Keratinocyte (primary cell): ENCODE results near the gene RCAN2. TPM values are rescaled to one million over a fixed set of nuclear protein-coding genes. Genes with fewer than 3 reads are reported as not detected.

Experiments
- DNase-seq: peaks from one replicate; pipeline ENCODE4 v3.0.0-alpha.2; 2011; ENCODE audit warnings: low read depth, missing footprints, low spot score
- FAIRE-seq: peaks from 2 replicates; lab custom pipeline; 2011; peaks lifted over from hg19 to GRCh38; lab: Jason Lieb, UNC
- H2AFZ ChIP-seq: 2 replicates; pipeline ENCODE4 v1.6.0; 2012; ENCODE audit warnings: low read length, control low read depth, inconsistent platforms; ENCODE audit not compliant: control insufficient read depth
- H3K27ac ChIP-seq: 2 replicates; pipeline ENCODE4 v1.5.1; 2011; ENCODE audit warnings: low read length; ENCODE audit not compliant: control insufficient read depth, insufficient read depth
- H3K27me3 ChIP-seq: 3 replicates; pipeline ENCODE4 v1.6.0; 2011; ENCODE audit warnings: low read length; ENCODE audit not compliant: control insufficient read depth, insufficient read depth; ENCODE audit errors: extremely low read depth
- H3K36me3 ChIP-seq, 2 experiments: 2 replicates in 1 of 2; 3 replicates in 1 of 2; pipeline ENCODE4 v1.5.1; 2011; ENCODE audit warnings: low read length in 2 of 2, mild to moderate bottlenecking in 1 of 2; ENCODE audit not compliant: control insufficient read depth in 2 of 2, insufficient read depth in 2 of 2; ENCODE audit errors: extremely low read depth in 1 of 2
- H3K4me1 ChIP-seq: 3 replicates; pipeline ENCODE4 v1.5.1; 2011; ENCODE audit warnings: low read length; ENCODE audit not compliant: control insufficient read depth, insufficient read depth; ENCODE audit errors: extremely low read depth
- H3K4me2 ChIP-seq: 3 replicates; pipeline ENCODE4 v1.6.0; 2011; ENCODE audit warnings: low read depth, low read length; ENCODE audit not compliant: control insufficient read depth, insufficient read depth; ENCODE audit errors: extremely low read depth
- H3K4me3 ChIP-seq, 3 experiments: fragments of 200-600 bp in 1 of 3; sonication (generic) in 1 of 3; 2 replicates in 2 of 3; 3 replicates in 1 of 3; pipeline ENCODE4 v1.5.1; 2011 to 2016; ENCODE audit warnings: low read length in 3 of 3, mild to moderate bottlenecking in 3 of 3, control low read depth in 2 of 3, inconsistent platforms in 1 of 3, low read depth in 1 of 3, mixed read lengths in 1 of 3, mixed run types in 1 of 3, moderate library complexity in 1 of 3; ENCODE audit not compliant: control insufficient read depth in 2 of 3, insufficient read depth in 2 of 3; ENCODE audit errors: extremely low read depth in 1 of 3
- H3K79me2 ChIP-seq: 2 replicates; pipeline ENCODE4 v1.6.0; 2012; ENCODE audit warnings: low read length; ENCODE audit not compliant: control insufficient read depth, insufficient read depth
- H3K9ac ChIP-seq: 3 replicates; pipeline ENCODE4 v1.6.0; 2011; ENCODE audit warnings: low read length; ENCODE audit not compliant: control insufficient read depth, insufficient read depth; ENCODE audit errors: extremely low read depth
- H3K9me1 ChIP-seq: 3 replicates; pipeline ENCODE4 v1.6.0; 2011; ENCODE audit warnings: low read length; ENCODE audit not compliant: control insufficient read depth, insufficient read depth; ENCODE audit errors: extremely low read depth
- H3K9me3 ChIP-seq: 2 replicates; pipeline ENCODE4 v1.5.1; 2012; ENCODE audit warnings: low read depth, low read length; ENCODE audit not compliant: control insufficient read depth
- H4K20me1 ChIP-seq: 3 replicates; pipeline ENCODE4 v1.6.0; 2011; ENCODE audit warnings: low read length; ENCODE audit not compliant: control insufficient read depth, insufficient read depth; ENCODE audit errors: extremely low read depth
- CTCF ChIP-seq, 3 experiments: IDR thresholded peaks in 1 of 3; conservative IDR thresholded peaks in 1 of 3; optimal IDR thresholded peaks in 1 of 3; 2 replicates in 2 of 3; 3 replicates in 1 of 3; pipeline versions ENCODE3 to v1.5.1; 2011; ENCODE audit warnings: low read length in 3 of 3, mild to moderate bottlenecking in 3 of 3, moderate library complexity in 2 of 3, control low read depth in 1 of 3, inconsistent platforms in 1 of 3; ENCODE audit not compliant: insufficient read depth in 2 of 3; ENCODE audit errors: extremely low read depth in 1 of 3
- EZH2 ChIP-seq: IDR thresholded peaks from one replicate; pipeline ENCODE4 v1.6.1; 2012; ENCODE audit warnings: inconsistent platforms, mild to moderate bottlenecking, low read length, moderate library complexity
- dilution Hi-C: fragments of 300-500 bp; cut with MboI; formaldehyde crosslinking; loops from one replicate; pipeline ENCODE4 v1.7.0; 2020; ENCODE audit warnings: low sequenced_read_pairs; ENCODE audit not compliant: extremely low pct_ligation_motif_present
- polyA plus RNA-seq, 5 experiments: library from polyadenylated mRNA; depleted of rRNA in 3 of 5; stranded (reverse) in 3 of 5; stranded (forward) in 1 of 5; unstranded in 1 of 5; fragments of >200 nt; gene quantifications; 1 replicate in 1 of 5; 2 replicates in 3 of 5; 3 replicates in 1 of 5; pipeline versions ENCODE4 v1.2.1 to v1.2.3, GENCODE V29; 2011 to 2012; ENCODE audit warnings: missing spikeins in 2 of 5, low read depth in 1 of 5, low replicate concordance in 1 of 5

Gene RCAN2
- polyA plus RNA-seq, 1 donor (not counting 4 experiments of a cell fraction or from before 2014, with no cell fraction given): not detected

- Histone ChIP-seq H3K4me3 (no peak overlapping the region), H2AFZ (no peak overlapping the region), H3K9me3 (no peaks in the 10 kb centered on the region), H3K9me1 (no peaks in the 10 kb centered on the region), H3K4me1 (no peaks in the 10 kb centered on the region), H3K27me3 (no peaks in the 10 kb centered on the region), H4K20me1 (no peaks in the 10 kb centered on the region), H3K9ac (no peak overlapping the region), H3K36me3 (no peaks in the 10 kb centered on the region), H3K79me2 (no peaks in the 10 kb centered on the region), H3K4me2 (no peak overlapping the region), H3K27ac (no peak overlapping the region)
- TF ChIP-seq CTCF (optimal IDR thresholded peaks at IDR 0.05 in 1 of 3, IDR thresholded peaks at IDR 0.05 in 1 of 3, conservative IDR thresholded peaks at IDR 0.05 in 1 of 3; ENCODE audit: extremely low read depth in 1 of 3, insufficient read depth in 2 of 3, low read length in 3 of 3): no peak
- no peak for TF ChIP-seq EZH2
- dilution Hi-C loops: no loop called here
- DNase-seq: no peak
- FAIRE-seq: no peak
Measured at GRCh38 chr6:46302816-46303215, 188.4 kb downstream of the RCAN2 start.

- DNase-seq: no peak
- Histone ChIP-seq H3K9me1 (no peaks in the 10 kb centered on the region), H3K79me2 (no peaks in the 10 kb centered on the region), H2AFZ (no peak overlapping the region), H3K9me3 (no peaks in the 10 kb centered on the region), H3K4me2 (no peak overlapping the region), H4K20me1 (no peaks in the 10 kb centered on the region), H3K27me3 (no peaks in the 10 kb centered on the region), H3K9ac (no peak overlapping the region), H3K4me3 (no peak overlapping the region), H3K36me3 (no peaks in the 10 kb centered on the region), H3K27ac (no peak overlapping the region), H3K4me1 (no peaks in the 10 kb centered on the region)
- dilution Hi-C loops: no loop called here
- FAIRE-seq: no peak
- TF ChIP-seq CTCF (optimal IDR thresholded peaks at IDR 0.05 in 1 of 3, IDR thresholded peaks at IDR 0.05 in 1 of 3, conservative IDR thresholded peaks at IDR 0.05 in 1 of 3; ENCODE audit: extremely low read depth in 1 of 3, insufficient read depth in 2 of 3, low read length in 3 of 3): no peak
- TF ChIP-seq EZH2: no peak
Measured at GRCh38 chr6:46302176-46302575, 189.1 kb downstream of the RCAN2 start.
